Measurements from ENCODE around the gene CAMTA1. TPM values are rescaled to one million over a fixed set of nuclear protein-coding genes. Genes with fewer than 3 reads are reported as not detected.
A peak's percentile ranks its signal among the peaks of the same experiment; 100 is the strongest.

Gene CAMTA1
- total RNA-seq, 1 experiment from 2014 or later, result 69.5 TPM

DNA sequence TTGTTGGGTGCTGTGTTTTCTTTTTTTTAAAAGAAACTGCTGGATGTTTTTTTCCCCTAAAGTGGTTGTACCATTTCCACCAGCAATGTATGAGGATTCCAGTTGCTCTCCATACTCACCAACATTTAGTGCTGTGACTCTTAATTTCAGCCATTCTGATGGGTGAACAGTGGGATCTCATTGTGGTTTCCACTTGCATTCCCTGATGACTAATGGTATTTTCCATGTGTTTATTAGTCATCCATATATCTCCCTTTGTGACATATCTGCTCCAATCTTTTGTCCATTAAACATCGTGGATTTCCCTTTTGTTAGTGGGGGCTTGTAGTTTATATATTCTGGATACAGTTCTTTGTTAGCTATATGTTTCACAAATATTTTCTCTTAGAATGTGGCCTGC lies 206.0 kb downstream of the CAMTA1 start (continued):
- TF ChIP-seq, protein P1, sequence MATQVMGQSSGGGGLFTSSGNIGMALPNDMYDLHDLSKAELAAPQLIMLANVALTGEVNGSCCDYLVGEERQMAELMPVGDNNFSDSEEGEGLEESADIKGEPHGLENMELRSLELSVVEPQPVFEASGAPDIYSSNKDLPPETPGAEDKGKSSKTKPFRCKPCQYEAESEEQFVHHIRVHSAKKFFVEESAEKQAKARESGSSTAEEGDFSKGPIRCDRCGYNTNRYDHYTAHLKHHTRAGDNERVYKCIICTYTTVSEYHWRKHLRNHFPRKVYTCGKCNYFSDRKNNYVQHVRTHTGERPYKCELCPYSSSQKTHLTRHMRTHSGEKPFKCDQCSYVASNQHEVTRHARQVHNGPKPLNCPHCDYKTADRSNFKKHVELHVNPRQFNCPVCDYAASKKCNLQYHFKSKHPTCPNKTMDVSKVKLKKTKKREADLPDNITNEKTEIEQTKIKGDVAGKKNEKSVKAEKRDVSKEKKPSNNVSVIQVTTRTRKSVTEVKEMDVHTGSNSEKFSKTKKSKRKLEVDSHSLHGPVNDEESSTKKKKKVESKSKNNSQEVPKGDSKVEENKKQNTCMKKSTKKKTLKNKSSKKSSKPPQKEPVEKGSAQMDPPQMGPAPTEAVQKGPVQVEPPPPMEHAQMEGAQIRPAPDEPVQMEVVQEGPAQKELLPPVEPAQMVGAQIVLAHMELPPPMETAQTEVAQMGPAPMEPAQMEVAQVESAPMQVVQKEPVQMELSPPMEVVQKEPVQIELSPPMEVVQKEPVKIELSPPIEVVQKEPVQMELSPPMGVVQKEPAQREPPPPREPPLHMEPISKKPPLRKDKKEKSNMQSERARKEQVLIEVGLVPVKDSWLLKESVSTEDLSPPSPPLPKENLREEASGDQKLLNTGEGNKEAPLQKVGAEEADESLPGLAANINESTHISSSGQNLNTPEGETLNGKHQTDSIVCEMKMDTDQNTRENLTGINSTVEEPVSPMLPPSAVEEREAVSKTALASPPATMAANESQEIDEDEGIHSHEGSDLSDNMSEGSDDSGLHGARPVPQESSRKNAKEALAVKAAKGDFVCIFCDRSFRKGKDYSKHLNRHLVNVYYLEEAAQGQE (IDR thresholded peaks at IDR 0.05; ENCODE audit: low read depth), result no peak
- TF ChIP-seq EGR1 (IDR thresholded peaks at IDR 0.05; ENCODE audit: low read depth), result peak; percentile 34; the same call in 1 of the 2 replicates
- peak; percentile 80 for TF ChIP-seq SP1 (IDR thresholded peaks at IDR 0.05; ENCODE audit: low read depth)
- TF ChIP-seq YY1 (IDR thresholded peaks at IDR 0.05; ENCODE audit: extremely low read depth, insufficient replicate concordance, low read depth, low read length), result no peak
- no peak for TF ChIP-seq ZNF274 (IDR thresholded peaks at IDR 0.05; ENCODE audit: low read depth, low read length)
- no peak for TF ChIP-seq POLR2AphosphoS5 (IDR thresholded peaks at IDR 0.05; ENCODE audit: low read depth, low read length)
- TF ChIP-seq EZH2phosphoT487 (IDR thresholded peaks at IDR 0.05; ENCODE audit: borderline replicate concordance), result no peak

DNA sequence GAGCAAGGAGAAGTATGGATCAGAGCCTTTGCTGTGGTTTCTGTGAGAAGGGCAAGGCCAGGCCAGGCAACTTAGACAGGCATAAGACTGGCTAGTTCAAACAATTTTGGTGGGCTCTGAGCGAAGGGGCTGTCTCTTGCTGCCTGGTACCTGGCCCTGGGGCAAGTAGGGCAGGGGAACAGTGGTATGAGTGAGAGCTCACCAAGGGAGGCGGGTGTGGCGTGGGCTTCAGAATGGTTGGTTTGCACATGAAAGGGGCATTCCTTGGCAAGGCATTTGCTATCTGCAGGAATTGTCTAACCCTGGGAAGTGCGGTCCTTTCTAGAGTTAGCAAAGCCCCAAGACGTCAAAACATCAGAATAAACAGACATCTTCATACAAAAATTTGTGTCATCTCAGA lies 210.5 kb downstream of the CAMTA1 start:
- Histone ChIP-seq H3K27ac (ENCODE audit: low read depth, low read length) (no peak overlapping the region), H3K27me3 (ENCODE audit: insufficient read depth, low read length) (no peaks in the 10 kb centered on the region), H3K4me1 (ENCODE audit: control insufficient read depth in 1 of 2, insufficient read depth in 2 of 2, low read length in 2 of 2) (peaks cover 5 to 17% of the 10 kb centered on the region in 2 experiments), H2AFZ (ENCODE audit: low read depth, low read length, poor library complexity, severe bottlenecking) (no peak overlapping the region), H3K4me3 (replicated peaks in 1 of 2; ENCODE audit: low read depth in 1 of 2, low read length in 2 of 2) (no peak overlapping the region), H3K4me2 (ENCODE audit: low read length) (no peak overlapping the region), H3K9ac (ENCODE audit: low read length) (no peak overlapping the region), H3K9me2 (ENCODE audit: insufficient read depth) (no peaks in the 10 kb centered on the region), H4K20me1 (ENCODE audit: insufficient read depth) (no peaks in the 10 kb centered on the region), H3K79me2 (ENCODE audit: insufficient read depth, low read length) (no peaks in the 10 kb centered on the region), H3K9me3 (ENCODE audit: control insufficient read depth in 1 of 2, insufficient read depth in 1 of 2, low read depth in 1 of 2, low read length in 2 of 2) (no peaks in the 10 kb centered on the region; a peak in 1 of 4 replicates), H3K36me3 (ENCODE audit: control insufficient read depth in 1 of 2, insufficient read depth in 2 of 2, low read length in 2 of 2) (no peaks in the 10 kb centered on the region)
- POLR2A ChIA-PET, result no interaction called here
- intact Hi-C loops (cut with micrococcal nuclease), result no loop called here
- RAD21 ChIA-PET (ENCODE audit: low non-redundant PET in 1 of 2, low total read pairs in 2 of 2, uncharacterized antibody in 2 of 2, unreplicated experiment in 2 of 2), result no interaction called here
- no peak for DNase-seq (ENCODE audit: low read depth, low spot score)
- CTCF ChIA-PET, result no interaction called here
- no TSS peak for BruUV-seq (replicated peaks)
- no peak for TF ChIP-seq EGR1 (IDR thresholded peaks at IDR 0.05; ENCODE audit: low read depth)
- no peak for TF ChIP-seq YY1 (IDR thresholded peaks at IDR 0.05; ENCODE audit: extremely low read depth, insufficient replicate concordance, low read depth, low read length)
- TF ChIP-seq ZFX (IDR thresholded peaks at IDR 0.05), result no peak
- no peak for TF ChIP-seq ELF1 (IDR thresholded peaks at IDR 0.05; ENCODE audit: borderline replicate concordance, low read depth)
- no peak for TF ChIP-seq CBX3 (IDR thresholded peaks at IDR 0.05; ENCODE audit: low read depth)
- no peak for TF ChIP-seq POLR2A (IDR thresholded peaks at IDR 0.05; ENCODE audit: borderline replicate concordance, extremely low read depth, insufficient read depth, insufficient read length)
- TF ChIP-seq, protein P2, sequence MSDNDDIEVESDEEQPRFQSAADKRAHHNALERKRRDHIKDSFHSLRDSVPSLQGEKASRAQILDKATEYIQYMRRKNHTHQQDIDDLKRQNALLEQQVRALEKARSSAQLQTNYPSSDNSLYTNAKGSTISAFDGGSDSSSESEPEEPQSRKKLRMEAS (IDR thresholded peaks at IDR 0.05), result no peak
- no peak for TF ChIP-seq ZNF274 (IDR thresholded peaks at IDR 0.05; ENCODE audit: low read depth, low read length)
- no peak for ATAC-seq

All from HCT116 (cell line).